ENCODE measurements around the gene GRK5.
"Not testable (repeated sequence)": the region's sequence is repeated elsewhere in the genome, so short reads cannot be mapped to it uniquely, and the experiment has no call there.

The GRK5 gene

GRCh38 chr10:119276194-119276593, 68.8 kb downstream of the GRK5 start:
- not testable (repeated sequence) for DNase-seq (ENCODE audit: low read depth)

GRCh38 chr10:119278126-119278709, 70.8 kb downstream of the GRK5 start:
- DNase-seq (ENCODE audit: low read depth): no peak

GRCh38 chr10:119279441-119279840, 72.1 kb downstream of the GRK5 start:
- DNase-seq (ENCODE audit: low read depth): no peak

- DNase-seq (ENCODE audit: low read depth): no peak
Observed at GRCh38 chr10:119281581-119282071, 74.3 kb downstream of the GRK5 start.

- DNase-seq (ENCODE audit: low read depth): no peak
Observed at GRCh38 chr10:119282446-119282845, 75.1 kb downstream of the GRK5 start.

- DNase-seq (ENCODE audit: low read depth): no peak
Observed at GRCh38 chr10:119283387-119283786, 76.0 kb downstream of the GRK5 start.

- DNase-seq (ENCODE audit: low read depth): no peak
Observed at GRCh38 chr10:119283818-119284217, 76.4 kb downstream of the GRK5 start.

GRCh38 chr10:119284679-119285096, 77.3 kb downstream of the GRK5 start:
- no peak for DNase-seq (ENCODE audit: low read depth)

GRCh38 chr10:119285495-119286267, 78.3 kb downstream of the GRK5 start:
- DNase-seq (ENCODE audit: low read depth): no peak

GRCh38 chr10:119286516-119286915, 79.1 kb downstream of the GRK5 start:
- no peak for DNase-seq (ENCODE audit: low read depth)

- DNase-seq (ENCODE audit: low read depth): no peak
Observed at GRCh38 chr10:119286983-119287633, 79.7 kb downstream of the GRK5 start.

- no peak for DNase-seq (ENCODE audit: low read depth)
Observed at GRCh38 chr10:119288574-119289001, 81.2 kb downstream of the GRK5 start.

- no peak for DNase-seq (ENCODE audit: low read depth)
Observed at GRCh38 chr10:119289227-119289920, 82.0 kb downstream of the GRK5 start.

GRCh38 chr10:119290301-119291048, 83.1 kb downstream of the GRK5 start:
- no peak for DNase-seq (ENCODE audit: low read depth)

- no peak for DNase-seq (ENCODE audit: low read depth)
Observed at GRCh38 chr10:119291223-119291900, 84.0 kb downstream of the GRK5 start.

GRCh38 chr10:119292968-119293760, 85.8 kb downstream of the GRK5 start:
- no peak for DNase-seq (ENCODE audit: low read depth)

GRCh38 chr10:119296703-119297102, 89.3 kb downstream of the GRK5 start:
- no peak for DNase-seq (ENCODE audit: low read depth)

GRCh38 chr10:119297207-119297968, 90.0 kb downstream of the GRK5 start:
- no peak for DNase-seq (ENCODE audit: low read depth)

- DNase-seq (ENCODE audit: low read depth): no peak
Observed at GRCh38 chr10:119298810-119299209, 91.4 kb downstream of the GRK5 start.
